GM19463 (cell line): ENCODE measurements around the gene C16orf86.

Experiments
- ATAC-seq: cut with Tn5 transposase; IDR thresholded peaks from one replicate; pipeline ENCODE4 v1.9.1; 2021; ENCODE audit warnings: mild to moderate bottlenecking, moderate library complexity; ENCODE audit not compliant: unreplicated experiment

The C16orf86 gene

GRCh38 chr16:67666559-67667452, at the start of gene C16orf86, which contains the start of gene ENKD1:
C16orf86 (plus strand) TSS chr16:67666814; CDS start chr16:67666971, 157 bp downstream.
ENKD1 (minus strand) TSS chr16:67666750; CDS start chr16:67666442, 308 bp downstream.
- ATAC-seq: peak; percentile 68

- ATAC-seq: no peak
Measured at GRCh38 chr16:67628216-67628615, 38.4 kb upstream of the C16orf86 start.

GRCh38 chr16:67632415-67633172, 34.0 kb upstream of the C16orf86 start:
- ATAC-seq: no peak

- ATAC-seq: no peak
Measured at GRCh38 chr16:67636713-67637112, 29.9 kb upstream of the C16orf86 start.

GRCh38 chr16:67637625-67638024, 29.0 kb upstream of the C16orf86 start:
- ATAC-seq: no peak

GRCh38 chr16:67641779-67642708, 24.6 kb upstream of the C16orf86 start:
- no peak for ATAC-seq

- no peak for ATAC-seq
Measured at GRCh38 chr16:67644038-67644437, 22.6 kb upstream of the C16orf86 start.

- no peak for ATAC-seq
Measured at GRCh38 chr16:67645397-67646121, 21.1 kb upstream of the C16orf86 start.

- ATAC-seq: no peak
Measured at GRCh38 chr16:67647111-67647651, 19.4 kb upstream of the C16orf86 start.

GRCh38 chr16:67647681-67648080, 18.9 kb upstream of the C16orf86 start:
- ATAC-seq: no peak

- no peak for ATAC-seq
Measured at GRCh38 chr16:67648088-67648763, 18.4 kb upstream of the C16orf86 start.

- ATAC-seq: no peak
Measured at GRCh38 chr16:67648764-67649407, 17.7 kb upstream of the C16orf86 start.

- no peak for ATAC-seq
Measured at GRCh38 chr16:67649494-67649931, 17.1 kb upstream of the C16orf86 start.

- ATAC-seq: no peak
Measured at GRCh38 chr16:67650023-67650422, 16.6 kb upstream of the C16orf86 start.

- ATAC-seq: no peak
Measured at GRCh38 chr16:67651039-67651438, 15.6 kb upstream of the C16orf86 start.

- no peak for ATAC-seq
Measured at GRCh38 chr16:67651847-67652246, 14.8 kb upstream of the C16orf86 start.

- no peak for ATAC-seq
Measured at GRCh38 chr16:67652578-67653127, 14.0 kb upstream of the C16orf86 start.

GRCh38 chr16:67653128-67653788, 13.4 kb upstream of the C16orf86 start:
- no peak for ATAC-seq
